Activated naive CD4-positive, alpha-beta T cell treated with anti-CD3 and anti-CD28 coated beads for 36 hours (primary cell): ENCODE data around the gene ATXN7L1. TPM values are rescaled to one million over a fixed set of nuclear protein-coding genes. Genes with fewer than 3 reads are reported as not detected.
"Not testable (repeated sequence)": the region's sequence is repeated elsewhere in the genome, so short reads cannot be mapped to it uniquely, and the experiment has no call there.

Experiments used
- CTCF ChIA-PET: fragments of 350-600 bp; sonication (Branson Sonifier 250); formaldehyde crosslinking; loops from one replicate; lab custom pipeline; 2021; ENCODE audit warnings: antibody characterized with exemption; lab: Charles Lee
- DNase-seq: peaks from one replicate; pipeline ENCODE4 v3.0.0-alpha.2; 2020
- H3K27ac Mint-ChIP-seq: one replicate; pipeline ENCODE4 v1.8.0; 2021; ENCODE audit warnings: mild to moderate bottlenecking, mixed read lengths
- H3K27me3 Mint-ChIP-seq: one replicate; pipeline ENCODE4 v1.8.0; 2021; ENCODE audit warnings: low read depth, mixed read lengths
- H3K36me3 Mint-ChIP-seq: one replicate; pipeline ENCODE4 v1.8.0; 2021; ENCODE audit warnings: low read depth, mixed read lengths
- H3K4me1 Mint-ChIP-seq: one replicate; pipeline ENCODE4 v1.8.0; 2021; ENCODE audit warnings: low read depth, mixed read lengths
- H3K4me3 Mint-ChIP-seq: one replicate; pipeline ENCODE4 v1.8.0; 2021; ENCODE audit warnings: mild to moderate bottlenecking, moderate library complexity, mixed read lengths
- H3K9me3 Mint-ChIP-seq: one replicate; pipeline ENCODE4 v1.8.0; 2021; ENCODE audit warnings: mixed read lengths
- intact Hi-C: fragments of 100-400 bp; cut with micrococcal nuclease; formaldehyde crosslinking; loops from one replicate; pipeline ENCODE4 v1.15.1; 2023
- total RNA-seq, 2 experiments: library from RNA; stranded (reverse); gene quantifications; one replicate each; pipeline ENCODE4 v1.2.3, GENCODE V29; 2021

ATXN7L1 gene
- total RNA-seq, 2 experiments from 2014 or later: 8.8 to 9.2 TPM

DNA sequence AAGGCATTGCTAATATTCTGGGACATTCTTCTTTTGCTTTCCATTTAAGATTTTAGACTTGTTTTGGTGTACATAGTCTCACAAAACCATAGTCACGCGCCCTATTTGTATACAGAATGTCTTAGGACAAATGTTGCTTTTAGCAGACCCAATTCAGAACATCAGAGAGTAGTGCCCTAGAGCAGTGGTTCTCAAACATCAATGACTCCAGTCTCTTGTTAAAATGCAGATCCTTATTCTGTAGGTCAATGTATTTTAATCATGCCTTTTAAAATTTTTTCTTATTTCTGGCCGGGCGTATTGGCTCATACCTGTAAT is 167.7 kb downstream of the ATXN7L1 start:
- CTCF ChIA-PET: no interaction called here
- DNase-seq: no peak
- no peak overlapping the region for H3K4me3 Mint-ChIP-seq
- H3K27ac Mint-ChIP-seq: no peak overlapping the region
- H3K27me3 Mint-ChIP-seq: no peaks in the 10 kb centered on the region
- H3K4me1 Mint-ChIP-seq: peaks cover 14% of the 10 kb centered on the region
- intact Hi-C loops: no loop called here
- peaks cover 31% of the 10 kb centered on the region for H3K9me3 Mint-ChIP-seq
- peaks cover 17% of the 10 kb centered on the region for H3K36me3 Mint-ChIP-seq

DNA sequence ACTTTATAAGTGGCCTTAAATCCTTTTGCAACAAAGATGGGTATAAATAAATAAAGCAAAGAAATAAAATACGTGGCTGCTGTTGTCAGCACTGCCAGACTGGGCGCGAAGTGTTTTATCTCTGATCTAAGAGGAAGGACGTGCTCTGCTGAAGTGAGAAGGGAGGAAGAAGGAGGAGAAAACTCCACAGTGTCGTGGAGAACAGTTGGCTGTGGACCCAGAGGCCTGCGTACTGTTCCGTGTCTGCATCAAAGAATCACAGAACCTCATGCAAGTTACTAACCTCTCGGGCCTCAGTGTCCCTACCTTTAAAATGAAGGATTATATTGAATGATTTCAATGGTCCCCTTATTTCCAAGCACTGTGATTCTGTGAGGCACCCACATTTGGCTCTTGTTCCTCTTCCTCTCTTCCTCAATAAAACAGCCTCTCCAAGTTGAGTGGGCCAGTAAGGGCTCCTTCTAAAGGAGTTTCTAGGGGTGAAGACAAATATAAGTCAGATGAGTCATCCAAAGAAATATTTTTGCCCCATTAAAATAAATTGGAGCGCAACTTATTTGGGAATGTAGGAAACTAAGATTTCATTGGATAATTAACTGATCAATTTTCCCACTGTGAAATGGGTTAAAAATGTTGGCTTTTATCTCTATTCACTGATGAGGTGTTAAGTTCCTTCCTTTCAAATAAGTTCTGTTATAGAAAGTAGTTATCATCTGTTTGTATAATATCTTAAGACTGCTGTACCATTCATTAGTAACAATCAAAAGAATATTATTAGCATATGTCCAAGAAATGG is 168.2 kb downstream of the ATXN7L1 start:
- DNase-seq: no peak
- H3K9me3 Mint-ChIP-seq: peaks cover 27% of the 10 kb centered on the region
- no peak overlapping the region for H3K27ac Mint-ChIP-seq
- H3K4me3 Mint-ChIP-seq: no peak overlapping the region
- H3K27me3 Mint-ChIP-seq: no peaks in the 10 kb centered on the region
- H3K4me1 Mint-ChIP-seq: peaks cover 14% of the 10 kb centered on the region
- peaks cover 17% of the 10 kb centered on the region for H3K36me3 Mint-ChIP-seq
- CTCF ChIA-PET: interaction anchor here (0.9 to 1.2 kb wide), 2 partner anchors 29 to 334 kb away, joined by 3 read pairs; no protein-coding TSS in a partner anchor
- intact Hi-C loops: no loop called here

DNA sequence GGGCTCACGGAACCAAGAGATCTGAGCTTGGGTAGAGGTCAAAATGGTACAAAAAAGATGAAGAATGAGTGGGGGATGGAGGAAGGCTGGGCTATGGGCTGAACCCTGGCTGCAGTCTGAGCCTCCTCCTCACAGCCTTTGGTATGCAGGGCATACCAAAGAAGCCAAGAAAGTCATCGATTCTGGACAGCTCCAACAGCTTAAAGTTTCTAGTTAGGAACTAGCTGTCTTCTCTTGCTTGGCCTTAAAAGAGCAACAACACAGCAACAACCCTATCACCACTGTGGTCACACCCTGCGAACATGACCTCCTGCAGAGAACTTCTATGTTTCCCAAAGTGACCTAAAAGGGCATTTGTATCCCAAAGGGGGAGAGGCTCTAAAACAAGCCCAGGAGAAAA is 169.0 kb downstream of the ATXN7L1 start:
- no peak for DNase-seq
- H3K9me3 Mint-ChIP-seq: peaks cover 22% of the 10 kb centered on the region
- CTCF ChIA-PET: interaction anchor here (0.9 to 1.2 kb wide), 2 partner anchors 29 to 335 kb away, joined by 3 read pairs; no protein-coding TSS in a partner anchor
- H3K27me3 Mint-ChIP-seq: no peaks in the 10 kb centered on the region
- intact Hi-C loops: no loop called here
- peaks cover 14% of the 10 kb centered on the region for H3K4me1 Mint-ChIP-seq
- H3K27ac Mint-ChIP-seq: no peak overlapping the region
- H3K36me3 Mint-ChIP-seq: peaks cover 12% of the 10 kb centered on the region
- no peak overlapping the region for H3K4me3 Mint-ChIP-seq

DNA sequence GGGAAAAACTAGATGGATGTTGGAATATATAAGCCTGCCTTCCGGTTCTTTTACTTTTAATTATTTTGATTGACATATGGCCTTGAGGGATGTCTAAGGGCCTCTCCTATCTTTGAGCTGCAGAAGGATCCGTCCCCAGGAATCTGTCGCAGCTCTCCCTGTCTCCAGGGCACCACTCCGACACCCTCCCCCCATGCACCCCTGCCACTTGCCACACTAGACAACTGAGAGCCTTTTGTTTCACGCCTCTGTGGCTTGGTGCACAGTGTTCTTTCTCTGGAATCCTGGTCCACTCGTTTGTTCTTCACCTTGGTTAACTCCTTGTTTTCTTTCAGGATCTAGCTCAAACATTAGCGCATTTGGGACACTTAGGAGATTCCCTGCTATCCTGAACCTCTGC is 171.0 kb downstream of the ATXN7L1 start:
- H3K9me3 Mint-ChIP-seq: peaks cover 4% of the 10 kb centered on the region
- no peak overlapping the region for H3K4me3 Mint-ChIP-seq
- no peak for DNase-seq
- no peaks in the 10 kb centered on the region for H3K27me3 Mint-ChIP-seq
- CTCF ChIA-PET: no interaction called here
- H3K27ac Mint-ChIP-seq: no peak overlapping the region
- intact Hi-C loops: no loop called here
- H3K36me3 Mint-ChIP-seq: peaks cover 3% of the 10 kb centered on the region
- H3K4me1 Mint-ChIP-seq: peaks cover 14% of the 10 kb centered on the region

DNA sequence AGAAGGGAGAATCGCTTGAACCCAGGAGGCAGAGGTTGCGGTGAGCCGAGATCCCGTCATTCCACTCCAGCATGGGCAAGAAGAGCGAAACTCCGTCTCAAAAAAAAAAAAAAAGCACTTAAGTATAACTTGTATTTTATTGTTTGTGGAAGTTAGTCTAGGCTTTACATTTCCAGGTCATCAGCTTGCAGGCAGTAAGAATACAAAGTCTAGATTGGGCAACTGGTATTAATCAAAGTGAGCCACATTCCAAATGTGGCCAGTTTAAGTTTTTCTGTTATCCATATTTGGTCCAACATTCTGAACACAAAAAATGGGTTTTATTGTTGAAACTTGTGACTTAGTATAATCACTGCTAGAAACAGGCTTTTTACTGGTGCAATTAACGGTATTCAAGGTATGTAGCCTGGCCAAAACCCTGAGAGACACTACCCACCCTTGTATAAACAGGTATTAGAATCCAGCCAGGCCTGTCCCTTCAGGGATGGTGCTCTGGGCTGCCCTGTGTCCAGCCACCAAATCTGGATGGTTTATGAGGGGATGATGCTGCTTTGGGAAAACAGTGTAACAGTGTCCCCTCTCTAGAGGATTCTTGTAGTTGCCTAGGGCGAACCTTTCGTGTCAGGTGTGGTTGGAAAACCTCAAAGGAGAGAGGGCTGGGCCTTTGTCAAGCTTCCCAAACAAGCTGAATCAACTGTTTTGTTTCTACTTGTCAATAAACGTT is 173.0 kb downstream of the ATXN7L1 start:
- CTCF ChIA-PET: no interaction called here
- DNase-seq: no peak
- Mint-ChIP-seq H3K27me3 (no peaks in the 10 kb centered on the region), H3K27ac (no peak overlapping the region), H3K4me1 (peaks cover 14% of the 10 kb centered on the region), H3K9me3 (no peaks in the 10 kb centered on the region), H3K36me3 (no peaks in the 10 kb centered on the region), H3K4me3 (no peak overlapping the region)
- intact Hi-C loops: no loop called here

DNA sequence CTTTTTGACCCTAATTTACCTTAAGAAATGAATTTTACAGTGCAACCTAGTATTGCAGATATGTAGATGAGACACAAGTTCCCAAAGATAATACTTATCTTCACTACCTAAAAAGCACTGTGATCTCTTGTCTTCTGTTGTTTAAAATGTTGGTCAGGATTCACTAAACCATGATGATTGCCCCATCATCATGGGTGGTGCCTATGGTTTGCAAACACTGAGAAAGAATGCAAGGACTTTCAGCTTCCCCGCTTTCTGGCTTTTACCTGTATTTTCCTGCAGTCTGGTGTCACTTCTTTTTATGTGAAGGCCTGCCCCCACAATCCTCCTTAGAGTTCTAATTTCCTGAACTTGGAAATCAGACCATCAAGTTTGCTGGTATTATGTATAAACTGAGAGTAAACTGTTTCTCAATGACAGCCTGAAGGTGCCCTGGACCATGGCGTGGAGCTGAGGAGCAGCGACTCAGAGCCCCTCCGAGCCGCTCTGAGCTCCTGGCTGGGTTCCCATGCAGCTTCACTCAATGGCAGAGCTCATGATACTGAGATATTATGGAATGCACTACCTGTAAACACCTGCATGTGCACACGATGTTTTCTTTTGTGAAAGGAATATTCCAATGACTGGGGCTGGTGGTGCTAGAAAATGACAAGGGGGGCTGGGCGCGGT is 176.7 kb downstream of the ATXN7L1 start:
- Mint-ChIP-seq H3K36me3 (peaks cover 3% of the 10 kb centered on the region), H3K27me3 (no peaks in the 10 kb centered on the region), H3K27ac (no peak overlapping the region), H3K4me3 (no peak overlapping the region), H3K4me1 (no peaks in the 10 kb centered on the region), H3K9me3 (peaks cover 15% of the 10 kb centered on the region)
- no peak for DNase-seq
- intact Hi-C loops: no loop called here
- CTCF ChIA-PET: interaction anchor here (0.6 to 1.5 kb wide), 3 partner anchors 9 to 352 kb away, joined by 3 to 6 read pairs (median 3); no protein-coding TSS in a partner anchor

DNA sequence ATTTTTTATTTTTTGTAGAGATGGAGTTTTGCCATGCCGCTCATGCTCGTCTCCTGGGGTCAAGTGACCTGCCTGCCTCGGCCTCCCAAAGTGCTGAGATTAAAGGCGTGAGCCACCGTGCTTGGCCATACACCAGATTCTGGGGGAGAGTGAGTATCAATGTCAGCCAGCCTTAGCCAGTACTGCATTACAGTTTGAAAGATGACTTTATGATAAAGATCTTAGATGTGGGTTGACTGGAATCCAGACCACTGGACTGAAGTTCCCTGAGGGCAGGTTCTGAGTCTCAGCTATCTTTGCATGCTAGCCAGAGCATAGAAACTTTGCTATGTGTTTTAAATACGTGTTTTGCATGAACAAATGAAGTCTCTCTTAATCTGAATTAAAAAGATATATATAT is 177.9 kb downstream of the ATXN7L1 start:
- DNase-seq: no peak
- H3K36me3 Mint-ChIP-seq: peaks cover 3% of the 10 kb centered on the region
- no peak overlapping the region for H3K4me3 Mint-ChIP-seq
- H3K27me3 Mint-ChIP-seq: no peaks in the 10 kb centered on the region
- no peak overlapping the region for H3K27ac Mint-ChIP-seq
- CTCF ChIA-PET: interaction anchor here (0.7 kb wide), 1 partner anchor 10 kb away, joined by 3 read pairs; no protein-coding TSS in a partner anchor
- peaks cover 15% of the 10 kb centered on the region for H3K9me3 Mint-ChIP-seq
- peaks cover under 1% of the 10 kb centered on the region for H3K4me1 Mint-ChIP-seq
- intact Hi-C loops: no loop called here

DNA sequence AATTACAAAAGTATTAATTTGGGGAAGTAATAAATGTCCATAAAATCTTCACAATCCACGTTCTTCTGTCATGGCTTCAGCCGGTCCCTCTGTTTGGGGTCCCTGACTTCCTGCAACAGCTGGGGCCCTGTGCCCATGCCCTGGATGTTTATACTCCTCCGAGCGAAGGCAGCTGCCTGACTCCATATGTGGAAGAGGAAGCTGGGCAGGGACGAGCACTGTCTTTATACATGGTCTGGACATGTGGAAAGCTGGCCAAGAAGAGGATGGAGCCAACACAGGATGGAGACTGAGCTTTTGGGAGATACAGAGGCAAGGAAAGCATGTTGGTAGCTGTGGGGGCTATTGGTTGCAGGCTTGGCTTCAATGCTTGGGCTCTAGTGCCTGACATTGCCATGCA is 178.6 kb downstream of the ATXN7L1 start:
- CTCF ChIA-PET: interaction anchor here (0.7 kb wide), 1 partner anchor 9 kb away, joined by 3 read pairs; no protein-coding TSS in a partner anchor
- Mint-ChIP-seq H3K27me3 (no peaks in the 10 kb centered on the region), H3K4me1 (peaks cover 6% of the 10 kb centered on the region), H3K9me3 (peaks cover 15% of the 10 kb centered on the region), H3K36me3 (peaks cover 3% of the 10 kb centered on the region), H3K27ac (no peak overlapping the region), H3K4me3 (no peak overlapping the region)
- intact Hi-C loops: no loop called here
- no peak for DNase-seq

DNA sequence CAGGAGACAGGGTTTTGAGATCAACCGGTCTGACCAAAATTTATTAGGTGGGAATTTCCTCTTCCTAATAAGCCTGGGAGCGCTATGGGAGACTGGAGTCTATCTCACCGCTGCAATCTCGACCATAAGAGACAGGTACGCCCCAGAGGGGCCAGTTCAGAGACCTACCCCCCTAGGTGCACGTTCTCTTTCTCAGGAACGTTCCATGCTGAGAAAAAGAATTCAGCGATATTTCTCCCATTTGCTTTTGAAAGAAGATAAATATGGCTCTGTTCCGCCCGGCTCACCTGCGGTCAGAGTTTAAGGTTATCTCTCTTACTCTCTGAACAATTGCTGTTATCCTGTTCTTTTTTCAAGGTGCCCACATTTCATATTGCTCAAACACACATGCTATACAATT is 179.2 kb downstream of the ATXN7L1 start:
- Mint-ChIP-seq H3K9me3 (peaks cover 15% of the 10 kb centered on the region), H3K4me1 (peaks cover 11% of the 10 kb centered on the region)
- DNase-seq, H3K4me3 Mint-ChIP-seq, intact Hi-C loops, H3K27me3 Mint-ChIP-seq, CTCF ChIA-PET, H3K27ac Mint-ChIP-seq, H3K36me3 Mint-ChIP-seq: not testable (repeated sequence)

DNA sequence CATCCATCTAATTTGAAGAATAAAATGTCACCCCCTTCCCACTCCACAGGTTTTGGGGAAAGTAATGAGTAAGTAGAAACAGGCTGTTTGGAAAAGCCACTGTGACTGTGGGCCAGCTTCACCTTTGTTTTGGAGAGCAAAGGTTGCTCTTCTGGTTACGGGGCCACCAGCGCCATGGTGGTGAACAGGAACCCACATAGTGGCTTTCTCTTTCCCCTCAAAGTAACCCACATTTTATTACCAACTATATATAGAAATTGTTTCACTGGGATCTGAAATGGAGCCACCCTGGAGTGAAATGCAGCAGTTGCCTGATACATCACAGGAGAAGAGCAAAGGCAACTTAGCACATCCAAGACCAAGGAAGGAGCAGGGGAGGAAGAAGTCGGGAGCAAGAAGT is 182.8 kb downstream of the ATXN7L1 start:
- H3K9me3 Mint-ChIP-seq: peaks cover 15% of the 10 kb centered on the region
- peaks cover 3% of the 10 kb centered on the region for H3K36me3 Mint-ChIP-seq
- peaks cover 33% of the 10 kb centered on the region for H3K4me1 Mint-ChIP-seq
- no peak for DNase-seq
- no peaks in the 10 kb centered on the region for H3K27me3 Mint-ChIP-seq
- no peak overlapping the region for H3K4me3 Mint-ChIP-seq
- H3K27ac Mint-ChIP-seq: no peak overlapping the region
- CTCF ChIA-PET: no interaction called here
- intact Hi-C loops: loop anchor here (5.0 kb wide), 4 partner anchors 154 to 751 kb away; partner anchors contain the start of gene KMT2E

DNA sequence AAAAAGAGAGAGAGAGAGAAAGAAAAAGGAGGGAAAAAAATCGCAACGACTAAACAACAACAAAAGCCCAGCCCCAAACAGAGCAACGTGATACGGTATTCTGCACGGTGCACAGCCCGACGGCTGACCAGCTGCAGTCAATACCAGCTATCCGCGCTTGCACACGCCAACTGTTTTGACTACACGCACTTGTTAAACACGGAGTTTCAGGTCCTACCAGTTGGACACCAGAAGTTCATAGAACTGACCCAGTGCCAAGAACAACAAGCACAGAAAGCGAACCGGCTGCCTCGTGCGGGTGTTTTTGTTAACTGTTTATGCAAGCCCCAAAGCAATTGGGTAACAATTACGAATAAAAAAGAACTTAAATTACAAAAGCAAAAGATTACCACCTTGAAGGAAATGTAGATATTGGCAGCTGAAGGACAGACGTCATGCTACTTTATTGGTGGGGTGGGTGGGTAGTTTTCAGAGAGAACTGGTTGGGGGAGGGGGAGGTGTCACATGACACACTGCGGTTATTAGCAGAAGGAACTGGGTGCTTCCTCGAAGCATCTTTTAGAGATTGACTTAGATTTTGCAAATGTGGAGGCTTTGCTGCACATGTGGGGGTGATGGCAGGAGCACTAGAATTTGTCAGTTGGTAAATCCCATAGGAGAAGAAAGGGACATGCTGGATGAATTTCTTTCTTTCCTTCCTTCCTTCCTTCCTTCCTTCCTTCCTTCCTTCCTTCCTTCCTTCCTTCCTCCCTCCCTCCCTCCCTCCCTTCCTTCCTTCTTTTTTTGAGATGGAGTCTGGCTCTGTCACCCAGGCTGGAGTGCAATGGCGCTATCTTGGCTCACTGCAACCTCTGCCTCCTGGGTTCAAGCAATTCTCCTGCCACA is 184.5 kb downstream of the ATXN7L1 start:
- Mint-ChIP-seq H3K36me3 (peaks cover 3% of the 10 kb centered on the region), H3K4me3 (peak overlapping the region; percentile 77), H3K9me3 (peaks cover 8% of the 10 kb centered on the region), H3K27ac (peak overlapping the region; percentile 79), H3K4me1 (peaks cover 36% of the 10 kb centered on the region), H3K27me3 (no peaks in the 10 kb centered on the region)
- DNase-seq: peak; percentile 80
- intact Hi-C loops: loop anchor here (1.0 to 5.0 kb wide), 11 partner anchors 14 to 750 kb away; partner anchors contain the start of genes ATXN7L1 and KMT2E
- CTCF ChIA-PET: interaction anchor here (0.6 to 1.1 kb wide), 4 partner anchors 8 to 185 kb away, joined by 3 read pairs; no protein-coding TSS in a partner anchor
